ENCODE results near the gene NIPSNAP3A. TPM values are rescaled to one million over a fixed set of nuclear protein-coding genes. Genes with fewer than 3 reads are reported as not detected.

NIPSNAP3A gene
- total and polyA plus RNA-seq, 2 of the 8 experiments (the other 6 are each of a cell fraction or from before 2014, with no cell fraction given): 9.3 to 9.4 TPM

DNA sequence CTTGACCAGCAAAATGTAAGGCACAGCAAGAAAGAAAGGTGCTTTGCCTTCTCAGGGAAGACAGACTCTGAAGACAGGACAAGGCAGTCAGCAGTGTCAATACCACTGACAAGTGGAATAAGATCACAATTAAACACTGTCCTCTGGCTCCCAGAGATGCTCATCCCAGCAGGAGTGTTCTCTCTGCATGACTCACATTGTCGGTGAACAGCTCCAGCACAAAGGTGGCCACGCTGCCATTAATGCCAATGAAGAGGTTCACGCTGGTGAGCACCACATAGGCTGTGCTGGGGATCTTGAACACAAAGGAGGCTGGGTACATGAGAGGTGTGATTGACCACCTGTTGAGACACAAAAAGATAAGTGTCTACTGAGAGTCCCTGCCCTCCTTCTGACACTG, 48.4 kb downstream of the NIPSNAP3A start:
- Histone ChIP-seq H3K4me1 (replicated peaks in 1 of 4; ENCODE audit: control insufficient read depth in 3 of 4, insufficient read depth in 4 of 4, low read length in 3 of 4) (no peaks in the 10 kb centered on the region), H3K9ac (replicated peaks in 1 of 4; ENCODE audit: extremely low read depth in 1 of 4, low read depth in 3 of 4, low read length in 3 of 4) (no peak overlapping the region), H2AFZ (ENCODE audit: low read length) (no peak overlapping the region), H4K91ac (replicated peaks; ENCODE audit: insufficient read length, low read length) (no peak overlapping the region), H3K79me1 (ENCODE audit: low read depth, low read length) (no peaks in the 10 kb centered on the region), H3K4me3 (ENCODE audit: extremely low read depth in 1 of 4, insufficient read depth in 2 of 4, low read depth in 3 of 4, low read length in 4 of 4) (no peak overlapping the region), H3K9me3 (ENCODE audit: insufficient read depth in 2 of 2, low read depth in 1 of 2, low read length in 1 of 2) (no peaks in the 10 kb centered on the region), H3K79me2 (ENCODE audit: control insufficient read depth in 1 of 2, insufficient read depth in 2 of 2, low read length in 2 of 2) (no peaks in the 10 kb centered on the region), H3K27me3 (replicated peaks in 1 of 4; ENCODE audit: control insufficient read depth in 3 of 4, extremely low read depth in 1 of 4, insufficient read depth in 3 of 4, low read length in 3 of 4) (no peaks in the 10 kb centered on the region), H3K56ac (replicated peaks; ENCODE audit: insufficient read length, low read depth, low read length) (no peak overlapping the region), H3K18ac (ENCODE audit: extremely low read depth, low read length) (no peak overlapping the region), H3K36me3 (ENCODE audit: control insufficient read depth in 2 of 4, insufficient read depth in 4 of 4, low read length in 3 of 4) (peaks cover 7 to 44% (median 40%) of the 10 kb centered on the region in 4 experiments; a peak in 7 of 8 replicates), H3K27ac (ENCODE audit: low read depth, low read length) (no peak overlapping the region), H2BK120ac (replicated peaks; ENCODE audit: low read depth, low read length) (no peak overlapping the region), H2BK15ac (ENCODE audit: low read length) (no peak overlapping the region), H3K14ac (ENCODE audit: insufficient read length) (no peak overlapping the region), H2BK12ac (ENCODE audit: low read depth, low read length) (no peak overlapping the region), H3K23ac (ENCODE audit: insufficient read length) (no peak overlapping the region), H2AK5ac (ENCODE audit: low read depth, low read length) (no peak overlapping the region), H3K23me2 (ENCODE audit: low read depth, low read length) (no peaks in the 10 kb centered on the region), H3K4me2 (ENCODE audit: insufficient read depth in 1 of 2, low read depth in 2 of 2, low read length in 2 of 2) (no peak overlapping the region), H4K8ac (ENCODE audit: extremely low read depth, insufficient read depth, low read length) (no peak overlapping the region), H4K5ac (ENCODE audit: insufficient read length, low read depth, low read length) (no peak overlapping the region), H4K20me1 (replicated peaks in 1 of 2; ENCODE audit: control insufficient read depth in 1 of 2, insufficient read depth in 2 of 2, low read length in 2 of 2) (peaks cover 0 to 3% of the 10 kb centered on the region in 2 experiments), H3K4ac (replicated peaks; ENCODE audit: insufficient read length, low read depth, low read length) (no peak overlapping the region), H2BK20ac (ENCODE audit: low read length) (no peak overlapping the region), H2BK5ac (ENCODE audit: low read depth, low read length) (no peak overlapping the region)
- TF ChIP-seq, protein P1, sequence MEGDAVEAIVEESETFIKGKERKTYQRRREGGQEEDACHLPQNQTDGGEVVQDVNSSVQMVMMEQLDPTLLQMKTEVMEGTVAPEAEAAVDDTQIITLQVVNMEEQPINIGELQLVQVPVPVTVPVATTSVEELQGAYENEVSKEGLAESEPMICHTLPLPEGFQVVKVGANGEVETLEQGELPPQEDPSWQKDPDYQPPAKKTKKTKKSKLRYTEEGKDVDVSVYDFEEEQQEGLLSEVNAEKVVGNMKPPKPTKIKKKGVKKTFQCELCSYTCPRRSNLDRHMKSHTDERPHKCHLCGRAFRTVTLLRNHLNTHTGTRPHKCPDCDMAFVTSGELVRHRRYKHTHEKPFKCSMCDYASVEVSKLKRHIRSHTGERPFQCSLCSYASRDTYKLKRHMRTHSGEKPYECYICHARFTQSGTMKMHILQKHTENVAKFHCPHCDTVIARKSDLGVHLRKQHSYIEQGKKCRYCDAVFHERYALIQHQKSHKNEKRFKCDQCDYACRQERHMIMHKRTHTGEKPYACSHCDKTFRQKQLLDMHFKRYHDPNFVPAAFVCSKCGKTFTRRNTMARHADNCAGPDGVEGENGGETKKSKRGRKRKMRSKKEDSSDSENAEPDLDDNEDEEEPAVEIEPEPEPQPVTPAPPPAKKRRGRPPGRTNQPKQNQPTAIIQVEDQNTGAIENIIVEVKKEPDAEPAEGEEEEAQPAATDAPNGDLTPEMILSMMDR (IDR thresholded peaks at IDR 0.05; ENCODE audit: control extremely low read depth in 1 of 3, insufficient read depth in 1 of 3, low read depth in 1 of 3, low read length in 3 of 3): no peak
- TF ChIP-seq NRF1 (IDR thresholded peaks at IDR 0.05; ENCODE audit: low read depth, low read length) (no peak), SIRT6 (IDR thresholded peaks at IDR 0.05; ENCODE audit: low read length) (no peak), SUZ12 (IDR thresholded peaks at IDR 0.05; ENCODE audit: low read length) (no peak), GTF2F1 (IDR thresholded peaks at IDR 0.05; ENCODE audit: borderline replicate concordance, low read depth, low read length) (no peak), ASH2L (IDR thresholded peaks at IDR 0.05; ENCODE audit: low read length) (no peak)
- FAIRE-seq (no peak), DNase-seq (ENCODE audit: low read depth in 1 of 2, low spot score in 2 of 2) (peak in 1 of 2 experiments; percentile 32)
- CTCF ChIA-PET (ENCODE audit: partially characterized antibody): interaction anchor here (1.2 kb wide), 1 partner anchor 15 kb away, joined by 4 read pairs; no protein-coding TSS in a partner anchor
- 81% methylated on average over 3 of the region's 3 CpGs; no CpG with 5 or more reads in 1 of the 2 experiments for WGBS, 2 experiments (ENCODE audit: extremely low coverage in 1 of 2, insufficient coverage in 1 of 2, insufficient read length in 1 of 2, insufficient replicate concordance in 2 of 2, low coverage in 1 of 2, low lambda C conversion rate in 2 of 2, missing lambda C conversion rate in 1 of 2)
- POLR2A ChIA-PET (ENCODE audit: partially characterized antibody): interaction anchor here (0.7 kb wide), 1 partner anchor 1609 kb away, joined by 3 read pairs; no protein-coding TSS in a partner anchor
